Measurements from ENCODE around the gene ARL17B. TPM values are rescaled to one million over a fixed set of nuclear protein-coding genes. Genes with fewer than 3 reads are reported as not detected.
"Not testable (repeated sequence)": the region's sequence is repeated elsewhere in the genome, so short reads cannot be mapped to it uniquely, and the experiment has no call there.

Gene ARL17B
- total RNA-seq, 2 experiments from 2014 or later, result 22.0 to 23.9 TPM

DNA sequence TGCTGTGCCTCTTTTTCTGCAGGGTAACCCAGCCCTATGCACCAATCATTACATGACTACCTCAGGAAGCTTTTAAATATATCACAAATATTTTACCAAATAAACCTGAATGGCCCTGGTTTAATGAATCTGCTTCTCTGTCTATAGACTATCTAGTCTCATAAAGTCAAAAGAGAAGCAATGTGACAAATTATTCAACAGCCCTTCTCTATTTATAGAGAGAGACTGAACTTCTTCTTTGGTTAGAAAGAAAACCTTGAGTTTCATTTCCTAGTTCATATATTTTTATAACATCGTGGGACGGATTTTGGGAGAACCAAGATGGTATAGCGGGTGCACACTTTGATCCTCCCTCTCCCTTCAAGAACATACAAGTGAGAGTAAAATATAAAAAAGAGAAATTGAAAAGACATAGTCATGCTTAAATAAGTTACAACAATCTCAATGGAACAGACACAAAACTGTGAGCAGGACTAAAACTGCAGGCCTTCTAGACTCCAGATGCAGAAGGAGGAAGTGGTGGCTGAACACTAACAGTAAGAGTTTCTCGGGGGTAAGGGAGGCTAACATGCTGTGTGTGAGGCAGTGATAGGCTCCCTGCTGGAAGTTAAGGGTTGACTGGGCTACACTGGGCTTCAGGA is 70.5 kb downstream of the ARL17B start:
- H3K27me3 ChIP-seq (ENCODE audit: control insufficient read depth in 1 of 2, insufficient read depth in 2 of 2, low read length in 2 of 2); H3K4me3 Mint-ChIP-seq; H3K36me3 ChIP-seq (ENCODE audit: insufficient read depth, low read length); H3K27ac Mint-ChIP-seq; H3K27ac ChIP-seq (ENCODE audit: low read depth in 1 of 2, low read length in 2 of 2); H3K9me3 Mint-ChIP-seq; H3K9me3 ChIP-seq (ENCODE audit: control insufficient read depth in 1 of 2, insufficient read depth in 1 of 2, low read length in 2 of 2); intact Hi-C loops (cut with DNase I, micrococcal nuclease); H3K4me1 ChIP-seq (ENCODE audit: insufficient read depth, low read length); H3K4me3 ChIP-seq (ENCODE audit: low read length); H3K27me3 Mint-ChIP-seq; POLR2A ChIA-PET; H3K4me1 Mint-ChIP-seq (ENCODE audit: low read depth); H3K36me3 Mint-ChIP-seq (ENCODE audit: low read depth); ATAC-seq (ENCODE audit: poor library complexity): not testable (repeated sequence)
- peak in 2 of 14 experiments; percentile 22 to 29 for DNase-seq
- CTCF ChIA-PET, result interaction anchor here (1.3 kb wide), 1 partner anchor 98 kb away, joined by 4 read pairs; the partner anchor contains the start of gene KANSL1

DNA sequence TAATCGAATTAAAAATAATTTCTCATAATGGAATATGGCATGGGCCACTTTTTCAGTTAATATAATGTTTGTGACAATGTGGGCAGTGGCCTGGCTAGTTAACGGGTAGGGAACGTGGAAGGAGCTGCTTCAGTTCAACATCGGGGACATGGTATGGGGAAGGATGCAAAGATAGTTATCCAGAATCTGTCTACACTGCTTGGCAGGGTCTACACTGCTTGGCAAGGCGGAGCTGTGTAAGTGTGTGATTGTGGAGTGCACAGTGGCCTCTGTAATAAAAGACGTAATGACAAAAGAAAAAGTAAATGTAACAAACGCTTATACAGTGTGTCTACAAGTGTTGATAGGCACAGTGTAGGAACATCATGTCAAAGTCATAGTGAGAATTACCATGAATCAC is 74.0 kb downstream of the ARL17B start:
- H3K4me3 ChIP-seq (ENCODE audit: low read length); DNase-seq; POLR2A ChIA-PET; H3K27ac ChIP-seq (ENCODE audit: low read depth in 1 of 2, low read length in 2 of 2); H3K9me3 ChIP-seq (ENCODE audit: control insufficient read depth in 1 of 2, insufficient read depth in 1 of 2, low read length in 2 of 2); H3K27ac Mint-ChIP-seq; H3K36me3 Mint-ChIP-seq (ENCODE audit: low read depth); H3K27me3 ChIP-seq (ENCODE audit: control insufficient read depth in 1 of 2, insufficient read depth in 2 of 2, low read length in 2 of 2); H3K27me3 Mint-ChIP-seq; H3K9me3 Mint-ChIP-seq; H3K4me1 ChIP-seq (ENCODE audit: insufficient read depth, low read length); H3K4me1 Mint-ChIP-seq (ENCODE audit: low read depth); ATAC-seq (ENCODE audit: poor library complexity); H3K36me3 ChIP-seq (ENCODE audit: insufficient read depth, low read length); H3K4me3 Mint-ChIP-seq: not testable (repeated sequence)
- CTCF ChIA-PET, result interaction anchor here (0.9 to 2.0 kb wide), 3 partner anchors 21 to 705 kb away, joined by 3 to 6 read pairs (median 5); no protein-coding TSS in a partner anchor
- intact Hi-C loops (cut with DNase I, micrococcal nuclease), result loop anchor here (10.0 kb wide), 1 partner anchor 283 kb away; no protein-coding TSS in a partner anchor

DNA sequence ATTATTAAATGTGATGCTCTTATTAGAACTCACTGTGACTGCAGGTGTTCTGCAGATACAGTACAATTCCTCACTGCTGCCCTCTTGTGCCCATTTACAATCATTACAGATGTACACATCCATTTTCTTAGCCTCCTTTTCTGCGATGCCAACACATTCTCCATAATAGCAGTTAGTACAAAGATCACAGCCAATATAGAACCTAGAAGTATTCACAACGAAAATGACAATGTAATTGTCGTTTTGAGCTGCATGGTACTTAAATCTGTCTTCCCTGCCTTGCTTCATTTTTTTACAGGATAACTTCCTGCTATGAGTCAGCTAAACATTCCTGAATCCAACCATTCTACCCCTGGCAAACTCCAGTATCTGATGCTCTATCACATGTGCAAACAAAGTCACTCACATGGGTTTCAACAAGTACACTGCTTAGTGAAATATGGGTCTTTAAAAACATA is 74.8 kb downstream of the ARL17B start:
- intact Hi-C loops (cut with DNase I, micrococcal nuclease), result loop anchor here (10.0 kb wide), 1 partner anchor 282 kb away; no protein-coding TSS in a partner anchor
- H3K4me1 Mint-ChIP-seq (ENCODE audit: low read depth); H3K27ac Mint-ChIP-seq; H3K36me3 ChIP-seq (ENCODE audit: insufficient read depth, low read length); H3K27me3 Mint-ChIP-seq; H3K4me3 ChIP-seq (ENCODE audit: low read length); H3K27ac ChIP-seq (ENCODE audit: low read depth in 1 of 2, low read length in 2 of 2); H3K9me3 Mint-ChIP-seq; H3K27me3 ChIP-seq (ENCODE audit: control insufficient read depth in 1 of 2, insufficient read depth in 2 of 2, low read length in 2 of 2); H3K36me3 Mint-ChIP-seq (ENCODE audit: low read depth); H3K4me3 Mint-ChIP-seq; H3K4me1 ChIP-seq (ENCODE audit: insufficient read depth, low read length); POLR2A ChIA-PET; H3K9me3 ChIP-seq (ENCODE audit: control insufficient read depth in 1 of 2, insufficient read depth in 1 of 2, low read length in 2 of 2): not testable (repeated sequence)
- ATAC-seq (ENCODE audit: poor library complexity) (peak; percentile 98), DNase-seq (peak in 11 of 14 experiments; percentile 30 to 88 (median 59))
- TF ChIP-seq, protein P1, sequence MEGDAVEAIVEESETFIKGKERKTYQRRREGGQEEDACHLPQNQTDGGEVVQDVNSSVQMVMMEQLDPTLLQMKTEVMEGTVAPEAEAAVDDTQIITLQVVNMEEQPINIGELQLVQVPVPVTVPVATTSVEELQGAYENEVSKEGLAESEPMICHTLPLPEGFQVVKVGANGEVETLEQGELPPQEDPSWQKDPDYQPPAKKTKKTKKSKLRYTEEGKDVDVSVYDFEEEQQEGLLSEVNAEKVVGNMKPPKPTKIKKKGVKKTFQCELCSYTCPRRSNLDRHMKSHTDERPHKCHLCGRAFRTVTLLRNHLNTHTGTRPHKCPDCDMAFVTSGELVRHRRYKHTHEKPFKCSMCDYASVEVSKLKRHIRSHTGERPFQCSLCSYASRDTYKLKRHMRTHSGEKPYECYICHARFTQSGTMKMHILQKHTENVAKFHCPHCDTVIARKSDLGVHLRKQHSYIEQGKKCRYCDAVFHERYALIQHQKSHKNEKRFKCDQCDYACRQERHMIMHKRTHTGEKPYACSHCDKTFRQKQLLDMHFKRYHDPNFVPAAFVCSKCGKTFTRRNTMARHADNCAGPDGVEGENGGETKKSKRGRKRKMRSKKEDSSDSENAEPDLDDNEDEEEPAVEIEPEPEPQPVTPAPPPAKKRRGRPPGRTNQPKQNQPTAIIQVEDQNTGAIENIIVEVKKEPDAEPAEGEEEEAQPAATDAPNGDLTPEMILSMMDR (IDR thresholded peaks at IDR 0.05), result peak; percentile 81
- CTCF ChIA-PET, result interaction anchor here (0.7 to 2.0 kb wide), 6 partner anchors 15 to 705 kb away, joined by 3 to 8 read pairs (median 6); no protein-coding TSS in a partner anchor

DNA sequence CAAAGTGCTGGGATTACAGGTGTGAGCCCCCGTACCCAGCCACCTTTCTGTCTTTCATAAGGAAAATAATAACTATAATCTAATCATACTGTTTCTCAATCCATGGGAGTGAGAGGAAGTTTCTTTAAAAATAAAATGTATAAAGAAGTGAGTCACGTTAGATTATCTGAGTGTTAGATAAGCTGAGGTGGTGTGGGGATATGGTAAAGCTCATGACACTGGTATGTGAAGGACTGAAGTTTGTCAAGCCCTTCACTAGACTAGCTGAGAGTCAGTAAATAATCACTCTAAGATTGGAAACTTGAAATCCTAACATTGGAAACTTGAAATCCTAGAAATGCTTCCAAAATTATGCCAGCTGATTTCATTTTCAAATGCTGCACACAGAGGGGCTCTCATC is 76.1 kb downstream of the ARL17B start:
- H3K9me3 Mint-ChIP-seq; H3K36me3 Mint-ChIP-seq (ENCODE audit: low read depth); POLR2A ChIA-PET; H3K27me3 Mint-ChIP-seq; H3K4me3 ChIP-seq (ENCODE audit: low read length); H3K27me3 ChIP-seq (ENCODE audit: control insufficient read depth in 1 of 2, insufficient read depth in 2 of 2, low read length in 2 of 2); H3K27ac Mint-ChIP-seq; H3K9me3 ChIP-seq (ENCODE audit: control insufficient read depth in 1 of 2, insufficient read depth in 1 of 2, low read length in 2 of 2); ATAC-seq (ENCODE audit: poor library complexity); DNase-seq; H3K4me1 Mint-ChIP-seq (ENCODE audit: low read depth); H3K36me3 ChIP-seq (ENCODE audit: insufficient read depth, low read length); H3K27ac ChIP-seq (ENCODE audit: low read depth in 1 of 2, low read length in 2 of 2); H3K4me1 ChIP-seq (ENCODE audit: insufficient read depth, low read length); H3K4me3 Mint-ChIP-seq: not testable (repeated sequence)
- CTCF ChIA-PET, result interaction anchor here (1.7 kb wide), 1 partner anchor 72 kb away, joined by 8 read pairs; no protein-coding TSS in a partner anchor
- intact Hi-C loops (cut with DNase I, micrococcal nuclease), result loop anchor here (10.0 kb wide), 1 partner anchor 281 kb away; no protein-coding TSS in a partner anchor

DNA sequence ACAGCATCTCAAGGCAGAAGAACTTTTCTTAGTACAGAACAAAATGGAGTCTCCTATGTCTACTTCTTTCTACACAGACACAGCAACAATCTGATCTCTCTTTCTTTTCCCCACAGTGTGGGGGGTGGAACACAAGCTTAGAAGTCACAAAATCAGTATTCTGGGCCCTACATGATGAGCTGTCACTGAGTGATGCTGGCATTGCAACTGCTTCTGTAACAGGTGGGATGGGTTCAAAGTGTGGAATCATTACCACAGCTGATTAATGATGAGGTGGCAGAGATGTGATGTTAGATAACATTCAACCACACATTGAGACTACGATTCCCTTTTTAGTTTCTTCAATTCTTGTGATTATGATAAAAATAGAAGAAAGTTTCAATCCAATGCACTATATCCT is 77.1 kb downstream of the ARL17B start:
- H3K36me3 Mint-ChIP-seq (ENCODE audit: low read depth); H3K36me3 ChIP-seq (ENCODE audit: insufficient read depth, low read length); H3K9me3 Mint-ChIP-seq; H3K27me3 Mint-ChIP-seq; H3K27ac Mint-ChIP-seq; CTCF ChIA-PET; POLR2A ChIA-PET; H3K4me3 ChIP-seq (ENCODE audit: low read length); H3K4me1 ChIP-seq (ENCODE audit: insufficient read depth, low read length); H3K27ac ChIP-seq (ENCODE audit: low read depth in 1 of 2, low read length in 2 of 2); H3K9me3 ChIP-seq (ENCODE audit: control insufficient read depth in 1 of 2, insufficient read depth in 1 of 2, low read length in 2 of 2); ATAC-seq (ENCODE audit: poor library complexity); H3K27me3 ChIP-seq (ENCODE audit: control insufficient read depth in 1 of 2, insufficient read depth in 2 of 2, low read length in 2 of 2); H3K4me3 Mint-ChIP-seq; H3K4me1 Mint-ChIP-seq (ENCODE audit: low read depth): not testable (repeated sequence)
- peak in 3 of 14 experiments; percentile 28 to 36 (median 36) for DNase-seq
- intact Hi-C loops (cut with DNase I, micrococcal nuclease), result loop anchor here (10.0 kb wide), 1 partner anchor 280 kb away; no protein-coding TSS in a partner anchor

DNA sequence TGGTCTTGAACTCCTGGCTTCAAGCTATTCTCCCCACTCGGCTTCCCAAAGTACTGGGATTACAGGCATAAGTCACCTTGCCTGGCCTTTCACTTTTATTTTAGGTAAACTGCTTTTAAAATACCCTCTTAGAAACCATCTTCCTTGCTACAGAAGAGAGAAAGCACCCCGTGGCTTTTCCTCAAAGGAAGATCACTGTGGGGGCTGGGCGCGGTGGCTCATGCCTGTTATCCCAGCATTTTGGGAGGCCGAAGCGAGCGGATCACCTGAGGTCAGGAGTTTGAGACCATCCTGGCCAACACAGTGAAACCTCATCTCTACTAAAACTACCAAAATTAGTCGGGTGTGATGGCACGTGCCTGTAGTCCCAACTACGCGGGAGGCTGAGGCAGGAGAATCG is 78.9 kb downstream of the ARL17B start:
- ATAC-seq (ENCODE audit: poor library complexity); H3K4me3 ChIP-seq (ENCODE audit: low read length); H3K27me3 Mint-ChIP-seq; CTCF ChIA-PET; H3K4me3 Mint-ChIP-seq; H3K9me3 Mint-ChIP-seq; H3K27ac Mint-ChIP-seq; POLR2A ChIA-PET; H3K36me3 Mint-ChIP-seq (ENCODE audit: low read depth); H3K36me3 ChIP-seq (ENCODE audit: insufficient read depth, low read length); H3K27ac ChIP-seq (ENCODE audit: low read depth in 1 of 2, low read length in 2 of 2); H3K4me1 ChIP-seq (ENCODE audit: insufficient read depth, low read length); H3K9me3 ChIP-seq (ENCODE audit: control insufficient read depth in 1 of 2, insufficient read depth in 1 of 2, low read length in 2 of 2); H3K4me1 Mint-ChIP-seq (ENCODE audit: low read depth); H3K27me3 ChIP-seq (ENCODE audit: control insufficient read depth in 1 of 2, insufficient read depth in 2 of 2, low read length in 2 of 2); DNase-seq: not testable (repeated sequence)
- intact Hi-C loops (cut with DNase I, micrococcal nuclease), result loop anchor here (10.0 kb wide), 1 partner anchor 278 kb away; no protein-coding TSS in a partner anchor

Measured in CD4-positive, alpha-beta T cell (primary cell).